OCI-LY7 (cell line): ENCODE measurements around the gene SIPA1L3. TPM values are rescaled to one million over a fixed set of nuclear protein-coding genes. Genes with fewer than 3 reads are reported as not detected.
A peak's percentile ranks its signal among the peaks of the same experiment; 100 is the strongest.

Experiments
- BruUV-seq: library from RNA; stranded (reverse); fragments of 400-500 nt; replicated peaks from 2 replicates; lab custom pipeline; 2021; lab: Mats Ljungman, UMichigan
- CTCF ChIA-PET: fragments of 300-600 bp; sonication (Branson Sonifier 250); formaldehyde crosslinking; loops from one replicate; lab custom pipeline; 2022; ENCODE audit warnings: antibody characterized with exemption; ENCODE audit not compliant: unreplicated experiment; lab: Charles Lee
- POLR2A ChIA-PET: fragments of 300-600 bp; sonication (Branson Sonifier 250); formaldehyde crosslinking; loops from one replicate; lab custom pipeline; 2022; ENCODE audit warnings: antibody characterized with exemption; lab: Charles Lee
- DNase-seq: peaks from one replicate; pipeline ENCODE4 v3.0.0-alpha.2; 2015; ENCODE audit warnings: low spot score
- H2AFZ ChIP-seq: fragments of 200-600 bp; sonication (generic), shearing (Covaris generic); 2 replicates; pipeline ENCODE4 v1.6.1; 2014; ENCODE audit warnings: mild to moderate bottlenecking, antibody characterized with exemption, low read length, moderate library complexity
- H3K27ac ChIP-seq: fragments of 200-600 bp; sonication (generic); 2 replicates; pipeline ENCODE4 v1.5.1; 2014; ENCODE audit warnings: mixed run types, low read depth, mild to moderate bottlenecking, moderate library complexity, low read length, inconsistent platforms; ENCODE audit not compliant: poor library complexity, severe bottlenecking
- H3K36me3 ChIP-seq: fragments of 200-600 bp; sonication (generic); 2 replicates; pipeline ENCODE4 v1.6.1; 2014; ENCODE audit warnings: mild to moderate bottlenecking, antibody characterized with exemption, low read length, moderate library complexity, mixed read lengths; ENCODE audit not compliant: insufficient read depth
- H3K4me1 ChIP-seq: fragments of 200-600 bp; sonication (generic); 2 replicates; pipeline ENCODE4 v1.5.1; 2014; ENCODE audit warnings: mild to moderate bottlenecking, low read length; ENCODE audit not compliant: insufficient read depth, poor library complexity, severe bottlenecking
- H3K4me2 ChIP-seq: fragments of 200-600 bp; sonication (generic); 2 replicates; pipeline ENCODE4 v1.6.1; 2014; ENCODE audit warnings: mild to moderate bottlenecking, low read length
- H3K4me3 ChIP-seq: fragments of 200-600 bp; sonication (generic); 2 replicates; pipeline ENCODE4 v1.5.1; 2014; ENCODE audit warnings: mild to moderate bottlenecking, low read depth, low read length; ENCODE audit not compliant: poor library complexity, severe bottlenecking
- H3K79me2 ChIP-seq: fragments of 200-600 bp; sonication (generic); 2 replicates; pipeline ENCODE4 v1.6.1; 2016; ENCODE audit warnings: low read depth, mild to moderate bottlenecking, low read length, moderate library complexity, mixed read lengths; ENCODE audit not compliant: insufficient read depth
- H3K9me2 ChIP-seq: fragments of 200-600 bp; sonication (generic); 2 replicates; pipeline ENCODE4 v1.6.1; 2016; ENCODE audit warnings: mild to moderate bottlenecking, low read length, mixed read lengths; ENCODE audit not compliant: insufficient read depth
- H3K9me3 ChIP-seq: fragments of 200-600 bp; sonication (generic); 2 replicates; pipeline ENCODE4 v1.6.1; 2014; ENCODE audit warnings: mild to moderate bottlenecking, mixed run types, low read length, mixed read lengths
- H4K20me1 ChIP-seq: fragments of 200-600 bp; sonication (generic); 2 replicates; pipeline ENCODE4 v1.6.1; 2014; ENCODE audit warnings: mild to moderate bottlenecking, antibody characterized with exemption, low read length, moderate library complexity, mixed read lengths; ENCODE audit not compliant: insufficient read depth
- EZH2phosphoT487 ChIP-seq: fragments of 200-600 bp; sonication (generic); IDR thresholded peaks from 2 replicates; pipeline ENCODE4 v1.6.1; 2018; ENCODE audit warnings: low read depth, borderline replicate concordance, mild to moderate bottlenecking, mixed run types, antibody characterized with exemption, low read length, moderate library complexity, mixed read lengths
- intact Hi-C: fragments of 100-400 bp; cut with micrococcal nuclease; formaldehyde crosslinking; loops from one replicate; pipeline ENCODE4 v1.10.0; 2022; ENCODE audit not compliant: unreplicated experiment
- total RNA-seq, 2 experiments: library from RNA; depleted of rRNA in 1 of 2; stranded (reverse); fragments of >200 nt in 1 of 2; shearing (Covaris generic) in 1 of 2; gene quantifications; 2 replicates each; pipeline ENCODE4 v1.2.3, GENCODE V29; 2014 to 2022
- TF ChIP-seq, protein P1 (sequence below): fragments of 200-600 bp; sonication (generic); conservative IDR thresholded peaks from 2 replicates; pipeline ENCODE4 v1.5.1; 2014; ENCODE audit warnings: mild to moderate bottlenecking, antibody characterized with exemption, low read length, moderate library complexity, mixed read lengths

Gene SIPA1L3
- total RNA-seq, 2 experiments from 2014 or later, result 21.2 to 84.4 TPM

DNA sequence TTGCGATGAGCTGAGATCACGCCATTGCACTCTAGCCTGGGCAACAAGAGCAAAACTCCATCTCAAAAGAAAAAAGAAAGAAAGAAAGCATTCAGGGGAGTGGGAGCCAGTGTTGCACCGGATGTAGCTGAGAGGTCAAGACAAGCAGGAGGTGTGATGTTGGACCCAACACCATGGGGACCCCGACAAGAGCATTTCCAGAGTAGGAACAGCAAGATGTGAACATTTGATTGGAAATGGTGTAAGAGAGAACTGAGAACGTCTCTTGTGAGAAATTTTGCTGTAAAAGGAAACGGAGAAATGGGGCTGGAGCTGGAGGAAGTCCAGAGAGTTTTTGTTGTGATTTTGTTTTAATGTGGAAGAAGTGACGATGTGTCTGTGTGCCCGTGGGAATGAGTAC lies 332.8 kb downstream of the SIPA1L3 start:
- Histone ChIP-seq H3K27ac (no peak overlapping the region), H3K4me2 (no peak overlapping the region), H3K9me3 (no peaks in the 10 kb centered on the region), H3K36me3 (no peaks in the 10 kb centered on the region), H4K20me1 (no peaks in the 10 kb centered on the region), H3K4me1 (peaks cover 8% of the 10 kb centered on the region), H2AFZ (no peak overlapping the region), H3K9me2 (no peaks in the 10 kb centered on the region), H3K4me3 (no peak overlapping the region), H3K79me2 (no peaks in the 10 kb centered on the region)
- no TSS peak for BruUV-seq
- TF ChIP-seq EZH2phosphoT487, result no peak
- TF ChIP-seq, protein P1, sequence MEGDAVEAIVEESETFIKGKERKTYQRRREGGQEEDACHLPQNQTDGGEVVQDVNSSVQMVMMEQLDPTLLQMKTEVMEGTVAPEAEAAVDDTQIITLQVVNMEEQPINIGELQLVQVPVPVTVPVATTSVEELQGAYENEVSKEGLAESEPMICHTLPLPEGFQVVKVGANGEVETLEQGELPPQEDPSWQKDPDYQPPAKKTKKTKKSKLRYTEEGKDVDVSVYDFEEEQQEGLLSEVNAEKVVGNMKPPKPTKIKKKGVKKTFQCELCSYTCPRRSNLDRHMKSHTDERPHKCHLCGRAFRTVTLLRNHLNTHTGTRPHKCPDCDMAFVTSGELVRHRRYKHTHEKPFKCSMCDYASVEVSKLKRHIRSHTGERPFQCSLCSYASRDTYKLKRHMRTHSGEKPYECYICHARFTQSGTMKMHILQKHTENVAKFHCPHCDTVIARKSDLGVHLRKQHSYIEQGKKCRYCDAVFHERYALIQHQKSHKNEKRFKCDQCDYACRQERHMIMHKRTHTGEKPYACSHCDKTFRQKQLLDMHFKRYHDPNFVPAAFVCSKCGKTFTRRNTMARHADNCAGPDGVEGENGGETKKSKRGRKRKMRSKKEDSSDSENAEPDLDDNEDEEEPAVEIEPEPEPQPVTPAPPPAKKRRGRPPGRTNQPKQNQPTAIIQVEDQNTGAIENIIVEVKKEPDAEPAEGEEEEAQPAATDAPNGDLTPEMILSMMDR, result no peak
- CTCF ChIA-PET, result no interaction called here
- POLR2A ChIA-PET, result no interaction called here
- intact Hi-C loops, result no loop called here
- no peak for DNase-seq

DNA sequence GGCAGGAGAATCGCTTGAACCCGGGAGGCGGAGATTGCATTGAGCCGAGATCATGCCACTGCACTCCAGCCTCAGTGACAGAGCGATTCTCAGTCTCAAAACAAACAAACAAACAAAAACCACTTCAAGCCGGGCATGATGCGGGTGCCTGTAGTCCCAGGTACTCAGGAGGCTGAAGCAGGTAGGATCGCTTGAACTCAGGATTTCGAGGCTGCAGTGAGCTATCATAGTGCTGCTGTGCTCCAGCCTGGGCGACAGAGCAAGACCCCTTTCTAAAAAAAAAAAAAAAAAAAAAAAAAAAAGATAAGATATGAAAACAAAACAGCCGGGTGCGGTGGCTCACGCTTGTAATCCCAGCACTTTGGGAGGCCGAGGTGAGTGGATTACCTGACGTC lies 336.3 kb downstream of the SIPA1L3 start:
- TF ChIP-seq EZH2phosphoT487, result no peak
- TF ChIP-seq, protein P1, result no peak
- Histone ChIP-seq H3K36me3 (no peaks in the 10 kb centered on the region), H2AFZ (peak overlapping the region; percentile 54), H3K27ac (no peak overlapping the region), H3K4me2 (peak overlapping the region; percentile 68), H4K20me1 (no peaks in the 10 kb centered on the region), H3K79me2 (no peaks in the 10 kb centered on the region), H3K9me2 (no peaks in the 10 kb centered on the region), H3K4me3 (peak overlapping the region; percentile 55), H3K9me3 (no peaks in the 10 kb centered on the region), H3K4me1 (peaks cover 8% of the 10 kb centered on the region)
- ChIA-PET POLR2A (interaction anchor here (0.7 to 1.6 kb wide), 4 partner anchors 21 to 110 kb away, joined by 3 to 7 read pairs (median 4); partner anchors contain the start of gene SPINT2), CTCF (interaction anchor here (1.0 to 1.3 kb wide), 4 partner anchors 9 to 131 kb away, joined by 3 to 5 read pairs (median 4); partner anchors contain the start of genes CATSPERG and PSMD8)
- no peak for DNase-seq
- BruUV-seq, result no TSS peak
- intact Hi-C loops, result loop anchor here (1.0 kb wide), 1 partner anchor 92 kb away; the partner anchor contains the start of gene CATSPERG

DNA sequence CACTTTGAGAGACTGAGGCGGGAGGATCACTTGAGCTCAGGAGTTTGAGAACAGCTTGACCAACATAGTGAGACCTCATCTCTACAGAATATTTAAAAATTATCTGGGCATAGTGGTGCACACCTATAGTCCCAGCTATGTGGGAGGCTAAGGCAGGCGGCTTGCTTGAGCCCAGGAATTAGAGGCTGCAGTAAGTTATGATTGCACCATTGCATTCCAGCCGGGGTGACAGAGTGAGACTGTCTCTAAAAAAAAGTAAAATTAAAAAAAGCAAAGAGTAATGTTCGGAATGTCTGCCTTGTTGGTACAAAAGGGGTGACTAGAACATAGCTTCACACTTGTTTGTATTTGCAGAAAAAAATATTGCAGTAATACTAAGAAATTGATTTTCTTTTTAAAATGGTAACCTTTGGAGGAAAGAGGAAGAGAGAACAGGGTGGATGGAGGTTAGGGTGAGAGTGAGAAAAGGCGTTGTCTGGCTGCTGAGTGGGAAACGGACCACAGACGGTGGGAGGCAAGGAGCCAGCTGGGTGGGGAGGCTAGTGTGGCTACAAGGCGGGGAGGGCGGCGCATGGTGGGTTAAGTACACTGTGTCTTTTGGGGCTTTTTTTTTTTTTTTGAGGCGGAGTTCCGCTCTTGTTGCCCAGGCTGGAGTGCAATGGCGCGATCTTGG lies 339.0 kb downstream of the SIPA1L3 start:
- Histone ChIP-seq H3K4me1 (peaks cover 8% of the 10 kb centered on the region), H3K36me3 (no peaks in the 10 kb centered on the region), H2AFZ (no peak overlapping the region), H3K9me3 (no peaks in the 10 kb centered on the region), H3K9me2 (no peaks in the 10 kb centered on the region), H3K4me3 (no peak overlapping the region), H3K27ac (no peak overlapping the region), H3K79me2 (no peaks in the 10 kb centered on the region), H3K4me2 (no peak overlapping the region), H4K20me1 (no peaks in the 10 kb centered on the region)
- BruUV-seq, result no TSS peak
- TF ChIP-seq, protein P1, result no peak
- no peak for TF ChIP-seq EZH2phosphoT487
- intact Hi-C loops, result no loop called here
- CTCF ChIA-PET, result interaction anchor here (0.6 kb wide), 1 partner anchor 90 kb away, joined by 15 read pairs; the partner anchor contains the start of gene CATSPERG
- POLR2A ChIA-PET, result no interaction called here
- no peak for DNase-seq
